HG02759 (cell line): ENCODE measurements around the gene ADGRB3.

ENCODE experiments used
- ATAC-seq: cut with Tn5 transposase; IDR thresholded peaks from one replicate; pipeline ENCODE4 v1.9.1; 2021; ENCODE audit warnings: mild to moderate bottlenecking, moderate library complexity; ENCODE audit not compliant: unreplicated experiment

ADGRB3 gene

DNA sequence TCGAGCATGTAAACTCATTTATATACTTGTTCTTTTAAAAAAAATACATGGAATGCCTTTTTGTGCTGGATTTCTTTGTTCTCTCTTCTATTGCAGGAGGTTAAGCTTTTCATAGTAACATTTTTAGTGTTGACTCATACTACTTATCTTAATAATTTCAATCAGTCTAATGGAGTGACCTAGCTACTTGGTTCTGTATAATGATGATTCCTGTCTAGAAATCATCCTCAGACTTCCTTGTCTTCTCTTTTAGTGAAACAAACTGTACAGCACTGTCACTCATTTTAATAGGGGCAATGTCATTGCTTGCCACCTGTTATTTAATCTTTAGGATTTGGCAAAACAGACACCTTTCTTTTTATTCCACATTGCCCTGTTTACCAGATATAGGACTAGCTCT is 62.3 kb downstream of the ADGRB3 start:
- ATAC-seq = no peak

GRCh38 chr6:68701159-68701558 is 66.1 kb downstream of the ADGRB3 start:
- ATAC-seq = no peak

DNA sequence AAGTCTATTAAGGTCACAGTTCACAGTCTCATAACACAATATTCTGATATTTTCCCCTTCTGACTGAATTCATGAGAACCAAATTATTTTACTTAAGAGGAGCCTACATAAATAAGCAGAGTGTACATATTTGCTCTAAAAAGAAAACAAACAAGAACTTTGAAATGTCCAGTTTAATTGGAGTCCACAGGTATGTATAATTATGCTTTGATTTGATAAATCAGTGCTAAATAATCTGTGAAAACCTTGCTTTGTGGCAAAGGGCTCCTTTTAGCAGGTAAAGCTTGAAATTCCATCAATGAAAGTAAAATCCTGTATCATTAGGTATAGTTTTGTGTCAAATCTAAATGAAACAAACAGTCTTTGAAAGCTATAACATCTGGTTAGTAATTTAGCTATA is 69.4 kb downstream of the ADGRB3 start:
- ATAC-seq = no peak

- ATAC-seq = no peak
Measured at GRCh38 chr6:68709091-68709490, 74.0 kb downstream of the ADGRB3 start.

GRCh38 chr6:68709882-68710281 is 74.8 kb downstream of the ADGRB3 start:
- no peak for ATAC-seq

- no peak for ATAC-seq
Measured at GRCh38 chr6:68710496-68710895, 75.4 kb downstream of the ADGRB3 start.

DNA sequence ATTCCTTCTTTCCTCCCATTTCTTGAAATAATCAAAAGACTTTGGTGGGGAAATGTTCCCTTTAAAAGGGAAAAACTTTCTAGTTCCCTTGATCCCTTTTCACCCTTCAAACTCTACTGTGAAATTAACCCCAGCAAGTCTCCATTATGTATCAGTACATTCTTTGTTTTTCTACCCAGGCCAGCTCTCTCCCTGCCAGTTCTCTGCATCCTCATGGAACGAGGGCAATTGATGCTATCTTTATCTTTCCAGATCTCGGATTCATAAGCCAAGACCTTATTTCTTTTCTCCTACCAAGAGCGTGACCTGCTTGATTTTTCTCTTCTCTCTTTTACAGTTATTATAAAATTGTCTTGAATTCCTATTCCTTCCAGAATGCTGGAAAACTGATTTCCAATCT is 75.8 kb downstream of the ADGRB3 start:
- ATAC-seq = no peak

DNA sequence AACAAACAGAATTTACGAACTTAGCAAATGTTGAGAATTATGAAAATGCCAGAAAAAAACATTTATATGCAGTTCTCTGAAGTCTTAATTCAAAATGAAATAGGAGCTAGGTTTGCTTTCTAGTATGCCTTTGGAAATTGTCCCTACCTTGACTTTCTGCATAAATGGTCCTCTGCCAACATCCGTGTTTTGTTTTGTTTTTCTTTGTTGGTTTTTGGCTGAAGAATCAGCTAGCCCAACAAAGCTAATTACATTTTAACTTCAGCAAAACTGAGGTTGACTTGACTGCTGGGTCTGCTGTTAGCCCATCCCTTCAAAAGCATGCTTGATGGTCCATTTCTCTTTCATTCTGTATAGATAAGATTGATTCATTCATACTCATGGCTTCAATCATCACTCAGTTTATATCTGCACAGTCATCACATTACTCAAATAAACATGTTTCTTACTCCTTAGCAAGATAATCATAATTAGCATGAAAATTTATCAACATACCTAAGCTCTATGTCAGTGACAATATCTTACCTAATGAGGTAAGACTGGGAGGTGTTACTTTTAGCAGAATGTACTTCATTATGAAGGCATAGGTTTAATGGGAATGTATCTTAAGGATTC is 76.4 kb downstream of the ADGRB3 start:
- no peak for ATAC-seq

DNA sequence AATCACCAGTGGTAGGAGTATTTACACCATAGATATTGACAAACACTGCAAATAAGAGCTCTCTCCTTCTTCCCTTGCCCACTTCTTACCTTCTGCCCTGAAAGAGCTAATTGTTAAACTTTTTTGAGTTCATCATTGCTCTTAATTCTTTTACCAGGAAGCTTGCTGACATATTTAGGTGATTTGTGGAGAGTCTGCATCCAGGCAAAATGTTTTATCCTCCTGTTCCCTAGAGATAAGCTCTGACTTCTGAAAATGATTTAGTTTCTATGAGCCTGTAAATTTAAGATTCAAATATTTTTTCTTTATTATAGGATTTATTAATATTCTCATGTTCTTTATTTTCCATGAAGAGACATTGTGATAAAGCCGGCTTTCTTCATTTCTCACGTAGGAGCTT is 81.5 kb downstream of the ADGRB3 start:
- ATAC-seq = no peak

DNA sequence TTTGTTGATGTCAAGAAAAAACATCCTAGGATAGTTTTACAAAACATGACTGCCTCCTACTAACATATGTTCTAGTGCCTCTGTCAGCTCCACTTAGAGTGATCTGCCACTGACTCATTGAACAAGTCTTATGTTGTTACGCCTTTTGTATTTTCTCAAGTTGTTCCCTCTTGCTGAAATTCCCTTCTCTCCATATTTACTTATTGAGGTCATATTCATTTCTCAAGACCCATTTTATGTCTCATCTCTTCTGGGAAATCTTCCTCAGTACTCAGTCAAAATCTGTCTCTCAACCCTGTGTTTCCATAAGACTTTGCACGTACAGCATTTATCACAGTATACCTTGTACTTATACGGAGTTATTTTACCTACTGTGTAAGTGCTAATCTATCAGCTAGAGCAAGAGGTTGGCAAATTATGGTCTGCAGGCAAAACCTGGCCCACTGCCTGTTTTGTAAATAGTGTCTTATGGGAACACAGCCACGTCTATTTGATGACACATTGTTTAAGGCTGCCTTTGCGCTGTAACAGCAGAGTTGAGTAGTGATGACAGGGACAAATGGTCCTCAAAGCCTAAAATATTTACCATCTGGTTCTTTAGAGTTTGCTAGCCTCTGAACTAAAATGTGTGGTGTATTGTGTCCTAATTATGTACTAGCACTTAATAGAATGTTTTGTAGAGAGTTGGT is 83.4 kb downstream of the ADGRB3 start:
- no peak for ATAC-seq

DNA sequence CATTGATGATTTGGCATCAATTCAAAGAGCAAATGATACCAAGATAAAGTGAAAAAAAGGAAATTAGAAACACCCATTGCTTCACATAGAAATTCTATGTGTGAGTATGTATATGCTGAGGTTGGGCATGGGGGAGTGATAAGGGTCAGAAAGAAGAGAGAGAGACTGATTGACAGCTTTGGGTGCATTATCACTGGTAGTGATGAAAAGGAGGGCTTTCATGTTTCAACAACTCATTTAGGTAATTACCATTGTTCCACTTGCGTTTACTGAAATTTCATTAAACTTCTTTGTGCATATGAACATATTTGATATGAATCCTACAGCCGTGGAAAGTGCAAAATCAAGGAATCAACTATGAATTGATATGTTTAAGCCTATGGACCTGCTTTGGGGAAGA is 84.7 kb downstream of the ADGRB3 start:
- no peak for ATAC-seq

DNA sequence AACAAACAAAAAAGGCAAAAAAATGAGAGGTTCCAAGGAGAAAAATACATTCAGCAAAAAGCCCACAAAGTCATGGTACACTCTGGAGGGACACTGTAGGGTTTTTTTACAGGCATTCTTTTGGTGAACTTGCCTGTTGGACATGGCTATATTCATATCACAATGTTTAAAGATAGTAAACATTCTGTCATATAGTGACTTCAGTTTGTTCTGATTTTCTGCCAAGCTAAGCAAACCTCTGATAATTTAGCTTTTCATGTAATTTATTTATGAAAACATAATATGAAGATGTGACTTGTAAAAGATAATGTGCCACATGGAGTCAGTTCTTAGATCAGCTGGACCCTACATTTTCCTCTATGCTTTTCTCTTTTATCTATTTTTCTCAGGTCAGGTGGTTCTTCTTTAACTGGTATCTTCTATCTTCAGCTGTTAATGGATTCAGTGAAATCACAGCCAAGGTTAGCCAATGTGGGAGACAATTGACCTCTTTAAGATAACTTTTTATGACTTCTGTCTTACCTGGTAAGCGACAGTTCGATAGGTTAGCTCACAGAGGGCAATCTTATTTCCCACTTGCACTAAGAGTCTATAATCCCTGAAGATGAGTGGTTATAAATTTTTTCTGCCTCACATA is 87.9 kb downstream of the ADGRB3 start:
- no peak for ATAC-seq

GRCh38 chr6:68724060-68724459 is 89.0 kb downstream of the ADGRB3 start:
- no peak for ATAC-seq

DNA sequence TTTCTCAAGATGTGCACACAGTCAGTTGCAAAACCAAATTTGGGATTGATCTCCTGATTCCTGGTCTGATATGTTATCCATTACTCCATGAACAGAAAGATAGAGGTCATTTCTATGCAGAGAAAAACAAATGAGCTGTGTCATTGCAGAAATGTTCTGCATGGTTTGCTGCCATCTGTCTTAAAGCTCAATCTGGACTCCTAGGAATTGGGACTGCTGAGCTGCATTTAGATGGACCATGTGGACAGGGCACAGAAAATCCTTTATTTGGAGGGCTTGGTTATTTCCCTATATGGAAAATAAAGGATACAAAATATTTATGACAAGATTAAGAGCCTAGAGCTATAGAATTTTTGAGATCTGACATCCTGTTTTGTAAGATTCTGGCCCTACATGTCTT is 91.3 kb downstream of the ADGRB3 start:
- no peak for ATAC-seq

DNA sequence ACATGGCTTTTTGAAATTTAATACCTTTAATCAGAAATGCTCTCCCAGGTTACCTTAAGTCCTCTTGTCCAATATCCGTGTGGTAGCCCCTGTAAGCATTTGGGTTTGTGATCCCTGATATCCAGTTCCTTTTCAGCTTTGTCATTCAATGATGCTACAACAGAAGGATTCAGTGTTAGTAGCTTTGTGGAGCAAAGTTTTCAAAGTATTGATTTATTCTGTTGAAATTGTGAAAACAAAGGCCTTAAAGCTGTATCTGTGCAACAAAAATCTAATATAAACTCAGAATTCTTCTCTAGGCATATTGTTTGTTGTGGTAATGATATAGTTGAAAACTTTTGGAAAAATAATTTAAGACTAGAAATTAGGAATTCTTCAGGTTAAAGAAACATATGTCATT is 91.9 kb downstream of the ADGRB3 start:
- ATAC-seq = no peak

DNA sequence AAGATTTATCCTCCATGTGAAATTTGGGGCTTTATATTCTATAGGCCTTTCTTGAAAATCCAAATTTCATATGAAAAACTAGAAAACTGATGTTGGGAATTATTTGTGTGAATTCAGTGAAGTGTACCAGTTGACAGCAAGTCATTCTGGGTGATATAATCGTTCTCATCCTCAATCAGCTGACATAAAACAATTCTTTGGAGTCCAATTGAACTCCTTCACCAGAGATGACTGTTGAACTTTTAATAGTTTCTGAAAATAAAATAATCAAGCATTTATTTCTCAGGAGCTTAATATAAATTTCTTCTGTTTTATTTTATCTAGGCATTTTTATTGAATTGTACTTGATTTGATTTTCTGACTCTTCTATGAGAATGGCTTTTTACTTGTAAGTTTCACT is 92.6 kb downstream of the ADGRB3 start:
- ATAC-seq = no peak

- ATAC-seq = no peak
Measured at GRCh38 chr6:68728159-68728979, 93.3 kb downstream of the ADGRB3 start.

- no peak for ATAC-seq
Measured at GRCh38 chr6:68729377-68729903, 94.4 kb downstream of the ADGRB3 start.

- ATAC-seq = no peak
Measured at GRCh38 chr6:68730291-68731054, 95.4 kb downstream of the ADGRB3 start.

DNA sequence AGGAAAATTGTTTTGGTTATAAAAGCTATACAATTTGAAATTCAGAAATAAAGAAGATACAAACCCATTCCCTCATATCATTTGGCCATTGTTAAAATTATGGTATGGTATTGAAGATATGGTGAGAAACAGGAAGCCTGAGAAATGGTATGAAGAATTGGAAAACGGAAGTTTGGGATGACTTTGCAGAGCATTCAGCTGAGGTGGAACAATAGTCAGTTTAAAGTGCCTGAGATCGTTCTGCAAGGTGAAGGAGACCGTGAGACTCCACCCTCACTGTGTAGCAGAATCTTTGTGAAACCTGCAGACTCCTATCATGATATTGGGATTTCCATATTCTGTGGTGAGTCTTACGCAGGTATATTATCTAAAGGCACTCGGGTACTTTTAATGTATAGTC is 97.3 kb downstream of the ADGRB3 start:
- ATAC-seq = no peak

- ATAC-seq = no peak
Measured at GRCh38 chr6:68735866-68736265, 100.8 kb downstream of the ADGRB3 start.
